ENCODE results near the gene BICC1.

- TF ChIP-seq CTCF (IDR thresholded peaks at IDR 0.05; ENCODE audit: extremely low read depth in 1 of 2, insufficient read depth in 1 of 2, low read depth in 1 of 2, low read length in 2 of 2) (no peak), MYC (IDR thresholded peaks at IDR 0.05; ENCODE audit: low read depth, low read length) (no peak), POLR2AphosphoS5 (IDR thresholded peaks at IDR 0.05; ENCODE audit: insufficient read depth, low read depth, low read length) (no peak), MAX (IDR thresholded peaks at IDR 0.05; ENCODE audit: insufficient read depth, insufficient read length) (no peak), EZH2 (IDR thresholded peaks at IDR 0.05; ENCODE audit: borderline replicate concordance, low read depth, low read length, severe bottlenecking) (no peak), JUN (IDR thresholded peaks at IDR 0.05; ENCODE audit: borderline replicate concordance, insufficient read depth, insufficient read length, low read depth) (no peak), POLR2A (IDR thresholded peaks at IDR 0.05; ENCODE audit: low read depth, low read length) (no peak), FOS (IDR thresholded peaks at IDR 0.05; ENCODE audit: borderline replicate concordance, insufficient read depth, low read length) (no peak), GATA2 (IDR thresholded peaks at IDR 0.05; ENCODE audit: insufficient read depth, insufficient read length, low read depth, low read length) (no peak)
Observed at GRCh38 chr10:58785354-58785753, 272.7 kb downstream of the BICC1 start.
